ENCODE results near the gene MAGI3.
"Not testable (repeated sequence)": the region's sequence is repeated elsewhere in the genome, so short reads cannot be mapped to it uniquely, and the experiment has no call there.

MAGI3 gene

DNA sequence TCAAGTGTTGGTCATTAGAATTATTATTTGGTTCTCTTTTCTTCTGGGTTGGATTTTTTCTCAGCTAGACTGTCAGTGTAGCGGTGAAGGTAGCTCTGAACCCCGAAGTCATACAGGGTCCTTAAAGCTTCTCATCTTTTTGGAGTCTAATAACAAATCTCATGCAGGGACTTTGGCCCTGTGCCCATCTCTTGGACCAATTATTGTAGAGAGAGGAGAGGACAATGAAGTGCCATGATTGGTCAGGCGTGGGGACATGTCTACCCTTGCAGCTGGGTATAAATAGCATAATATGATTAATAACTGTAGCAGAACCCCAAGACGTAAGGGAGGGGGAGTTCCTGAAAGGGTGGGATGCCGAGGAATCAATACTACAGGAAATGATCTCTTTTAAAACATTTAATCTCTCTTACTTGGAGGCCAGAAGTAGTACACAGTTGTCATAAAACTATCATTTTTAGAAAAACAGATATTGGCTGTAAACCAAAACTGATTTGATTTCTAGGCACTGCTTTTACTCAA is 8.8 kb downstream of the MAGI3 start:
- DNase-seq = no peak

DNA sequence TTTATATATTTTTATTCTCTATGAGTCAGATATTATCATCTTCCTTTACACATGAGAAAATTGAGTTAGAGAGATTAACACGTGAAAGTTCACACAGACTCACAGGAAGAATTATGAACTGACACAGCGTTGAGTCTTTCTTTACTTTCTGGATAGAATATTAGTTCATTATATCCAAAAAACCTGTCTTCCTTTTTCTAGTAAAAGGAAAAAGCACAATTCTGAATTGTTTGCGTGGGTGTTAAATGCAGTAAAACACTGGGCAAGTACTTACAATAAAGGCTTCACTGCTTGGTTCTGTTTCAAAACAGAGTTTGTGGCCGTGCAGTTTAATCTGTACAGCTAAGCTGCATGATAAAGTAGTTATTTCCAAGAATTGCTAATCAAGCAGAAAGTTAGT is 10.8 kb downstream of the MAGI3 start:
- DNase-seq = no peak

DNA sequence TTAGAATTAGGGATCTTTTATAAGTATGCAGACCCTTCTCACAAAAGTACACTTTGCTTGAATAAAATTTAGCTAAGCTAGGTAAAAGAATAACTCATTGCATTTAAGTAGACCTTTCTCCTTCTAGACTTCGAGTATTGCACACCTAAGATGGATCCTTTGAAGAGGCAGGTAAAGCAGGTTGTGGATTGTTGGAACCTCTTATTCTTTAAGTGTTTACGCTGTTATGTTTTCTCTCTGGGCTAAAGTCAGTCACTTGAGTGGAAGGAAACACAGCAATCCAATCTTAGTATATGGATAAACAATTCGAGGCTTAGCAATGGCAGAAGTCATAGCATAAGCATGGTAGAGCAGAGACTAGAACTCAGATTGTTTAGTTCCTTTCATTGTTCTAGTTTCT is 11.4 kb downstream of the MAGI3 start:
- DNase-seq = no peak

DNA sequence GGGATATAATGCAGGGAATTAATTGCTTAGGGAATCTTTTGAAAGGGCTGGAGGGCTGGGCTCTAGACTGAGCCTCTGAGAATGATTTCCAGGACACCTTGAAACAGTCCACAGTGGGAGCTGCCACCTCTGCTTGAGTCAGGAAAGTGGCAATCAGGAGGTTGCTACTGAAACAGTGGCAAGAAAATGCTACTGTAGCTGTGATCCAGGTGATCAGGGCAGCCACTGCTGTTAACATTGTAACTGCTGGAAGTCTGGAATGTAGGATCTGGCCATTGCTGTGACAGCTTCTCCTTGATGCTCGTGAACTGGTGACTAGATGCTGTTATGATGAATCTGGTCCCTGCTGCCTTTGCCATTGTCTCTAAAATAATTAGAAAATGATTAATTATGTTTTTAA is 12.8 kb downstream of the MAGI3 start:
- DNase-seq = no peak

DNA sequence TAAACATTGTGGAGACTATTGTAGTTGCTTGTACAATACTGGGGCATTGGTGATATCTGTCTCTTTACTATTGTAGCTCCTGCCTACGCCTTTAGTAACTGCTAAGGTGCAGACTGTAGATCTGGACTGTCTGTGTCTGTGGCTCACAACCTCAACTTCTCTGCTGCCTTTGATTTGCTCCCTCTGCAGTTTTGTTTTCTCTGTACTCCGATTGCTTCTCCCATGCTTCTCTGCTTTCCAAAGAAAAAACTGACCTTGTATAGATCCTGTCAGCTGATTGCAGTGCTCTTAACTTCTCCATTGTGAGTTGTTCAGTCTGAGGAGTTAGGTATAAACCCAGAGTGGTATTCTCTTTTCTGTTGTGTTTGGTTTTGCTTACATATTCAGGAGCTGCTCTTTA is 15.3 kb downstream of the MAGI3 start:
- DNase-seq = no peak

DNA sequence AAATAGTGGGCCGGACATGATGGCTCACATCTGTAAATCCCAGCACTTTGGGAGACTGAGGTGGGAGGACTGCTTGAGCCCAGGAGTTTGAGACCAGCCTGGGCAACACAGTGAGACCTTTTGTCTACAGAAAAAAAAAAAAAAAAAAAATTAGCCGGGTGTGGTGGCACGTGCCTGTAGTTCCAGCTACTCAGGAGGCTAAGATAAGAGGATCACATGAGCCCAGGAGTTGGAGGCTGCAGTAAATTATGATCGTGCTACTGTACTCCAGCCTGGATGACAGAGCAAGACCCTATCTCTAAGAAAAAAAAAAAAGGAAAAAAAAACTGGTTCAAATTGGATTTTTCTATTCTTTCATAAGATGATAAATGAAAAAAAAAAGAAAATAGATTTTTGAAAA is 15.8 kb downstream of the MAGI3 start:
- not testable (repeated sequence) for DNase-seq

DNA sequence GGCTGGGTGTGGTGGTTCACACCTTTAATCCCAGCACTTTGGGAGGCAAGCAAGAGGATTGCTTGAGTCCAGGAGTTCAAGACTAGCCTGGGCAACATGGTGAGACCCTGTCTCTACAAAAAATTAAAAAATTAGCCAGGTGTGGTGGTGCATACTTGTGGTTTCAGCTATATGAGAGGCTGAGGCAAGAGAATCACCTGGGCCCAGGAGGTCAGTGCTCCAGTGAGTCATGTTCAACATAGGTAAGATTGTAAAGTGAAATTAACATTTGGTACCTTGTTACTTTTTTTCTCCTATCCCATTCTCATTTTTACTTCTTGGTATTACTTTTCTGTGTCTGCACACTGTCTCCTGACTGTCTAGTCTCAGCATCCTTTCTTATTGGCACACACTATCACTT is 19.0 kb downstream of the MAGI3 start:
- DNase-seq = no peak

DNA sequence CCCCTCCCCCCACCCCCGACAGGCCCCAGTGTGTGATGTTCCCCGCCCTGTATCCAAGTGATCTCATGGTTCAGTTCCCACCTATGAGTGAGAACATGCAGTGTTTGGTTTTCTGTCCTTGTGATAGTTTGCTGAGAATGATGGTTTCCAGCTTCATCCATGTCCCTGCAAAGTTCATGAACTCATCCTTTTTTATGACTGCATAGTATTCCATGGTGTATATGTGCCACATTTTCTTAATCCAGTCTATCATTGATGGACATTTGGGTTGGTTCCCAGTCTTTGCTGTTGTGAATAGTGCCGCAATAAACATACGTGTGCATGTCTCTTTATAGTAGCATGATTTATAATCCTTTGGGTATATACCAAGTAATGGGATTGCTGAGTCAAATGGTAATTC is 21.7 kb downstream of the MAGI3 start:
- DNase-seq = not testable (repeated sequence)

DNA sequence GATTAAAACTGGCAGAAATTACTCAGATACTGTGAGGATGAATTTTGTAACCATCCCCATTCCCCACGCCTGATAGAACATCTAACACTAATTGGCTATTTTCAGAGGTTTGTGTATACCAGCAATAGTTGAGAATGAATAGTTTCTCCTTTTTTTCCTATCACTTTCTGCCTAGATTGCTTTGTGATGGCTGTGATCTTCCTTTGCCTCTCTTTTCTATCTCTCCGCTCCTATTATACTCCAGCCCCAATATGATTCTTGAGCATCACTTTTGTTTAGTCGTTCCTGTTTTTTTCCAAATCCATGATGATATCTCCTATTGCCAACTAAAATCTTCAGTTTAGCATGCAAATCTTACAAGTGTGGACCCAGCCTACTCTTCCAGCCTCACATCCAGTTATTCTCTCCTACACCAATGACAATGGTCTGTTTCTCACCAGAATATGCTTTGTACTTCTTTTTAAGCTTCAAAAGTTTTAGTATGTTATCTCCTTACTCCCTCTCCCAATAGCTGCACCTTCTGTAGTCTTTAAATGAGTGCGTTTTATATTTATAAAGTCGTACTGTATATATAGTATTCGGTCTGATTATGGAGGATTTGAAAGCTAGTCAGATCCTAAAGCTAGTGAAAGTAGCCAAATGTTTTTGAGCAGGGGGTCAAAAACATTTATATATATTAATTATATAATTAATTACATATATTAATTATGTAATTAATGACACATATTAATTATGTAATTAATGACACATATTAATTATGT is 25.2 kb downstream of the MAGI3 start:
- DNase-seq = no peak

DNA sequence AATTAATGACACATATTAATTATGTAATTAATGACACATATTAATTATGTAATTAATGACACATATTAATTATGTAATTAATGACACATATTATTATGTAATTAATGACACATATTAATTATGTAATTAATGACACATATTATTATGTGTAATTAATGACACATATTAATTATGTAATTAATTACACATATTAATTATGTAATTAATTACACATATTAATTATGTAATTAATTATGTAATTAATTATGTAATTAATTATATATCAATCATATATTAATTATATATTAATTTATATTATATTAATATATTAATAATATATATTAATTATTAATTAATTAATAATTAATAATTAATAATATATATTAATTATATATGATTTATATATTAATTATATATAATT is 25.8 kb downstream of the MAGI3 start:
- not testable (repeated sequence) for DNase-seq

DNA sequence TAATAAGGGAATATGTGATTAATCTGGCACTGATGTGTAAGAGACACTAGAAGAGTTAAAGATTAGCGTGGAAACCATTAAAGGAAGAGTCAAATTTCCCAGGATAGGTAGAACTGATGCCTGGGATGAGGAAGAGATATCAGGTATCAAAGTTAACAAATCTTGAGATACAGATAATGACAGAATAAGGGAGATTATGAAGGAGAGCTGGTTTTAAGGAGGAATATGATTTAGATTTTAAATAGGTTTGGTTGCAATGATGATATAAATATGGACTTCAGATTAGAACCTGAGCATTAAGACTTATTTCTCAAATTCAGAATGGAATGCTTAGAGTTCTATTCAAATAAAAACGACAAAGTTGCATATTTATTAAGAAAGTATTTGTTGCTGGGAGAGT is 26.2 kb downstream of the MAGI3 start:
- DNase-seq = no peak

DNA sequence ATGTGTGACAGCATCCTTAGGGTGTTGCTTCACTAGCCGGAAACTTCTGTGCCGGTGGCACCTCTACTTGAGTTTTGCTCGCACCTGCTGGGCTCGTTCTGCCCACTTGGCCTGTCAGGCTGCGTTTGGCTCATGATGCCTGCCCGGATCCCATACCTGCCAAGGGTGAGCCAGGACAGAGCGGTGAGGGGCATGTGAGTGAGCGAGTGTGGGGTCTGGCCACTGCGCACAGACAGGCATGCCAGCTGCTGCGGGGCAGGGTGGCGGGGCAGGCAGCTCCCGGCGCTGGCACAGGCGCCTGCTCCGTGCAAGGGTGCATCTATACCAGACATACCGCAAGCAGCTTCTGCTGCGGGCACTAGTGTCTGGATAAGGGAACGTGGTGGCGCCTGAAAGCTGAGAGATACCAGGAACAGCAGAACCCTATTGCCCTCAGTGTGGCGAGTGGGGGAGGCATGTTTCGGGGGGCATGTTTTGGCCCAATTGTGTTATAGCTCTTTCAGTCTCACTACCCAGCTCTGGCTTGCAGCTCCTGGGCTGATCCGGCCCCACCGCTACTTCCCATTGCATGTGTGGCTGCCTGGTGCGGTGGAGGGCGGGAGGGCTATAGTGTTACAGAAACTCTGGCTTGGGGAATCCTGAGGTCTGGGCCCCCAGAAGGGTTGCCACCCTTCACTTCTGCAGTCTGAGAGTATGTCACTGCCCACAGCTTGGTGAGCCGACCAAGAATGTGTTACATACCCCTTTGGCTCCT is 32.2 kb downstream of the MAGI3 start:
- DNase-seq = no peak

DNA sequence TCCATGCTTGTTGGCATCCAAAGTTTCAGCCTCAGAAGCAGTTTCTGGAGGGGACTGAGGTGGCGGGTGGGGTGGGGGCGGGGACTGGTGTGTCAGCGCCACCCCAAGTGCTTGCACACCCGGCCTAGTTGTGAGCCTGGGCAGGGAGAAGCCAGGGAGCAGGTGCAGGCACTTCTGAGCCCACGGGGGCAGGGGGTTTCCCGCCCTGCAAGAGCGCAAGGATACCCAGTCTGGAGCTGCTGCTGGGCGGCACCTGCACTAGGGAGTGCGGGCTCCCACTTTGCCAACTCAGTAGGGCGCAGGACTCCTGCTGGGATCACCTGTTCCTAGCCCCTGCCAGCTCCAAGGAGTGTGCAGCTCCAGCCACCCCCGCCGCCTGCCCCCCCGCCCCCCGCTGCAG is 33.5 kb downstream of the MAGI3 start:
- DNase-seq = no peak

DNA sequence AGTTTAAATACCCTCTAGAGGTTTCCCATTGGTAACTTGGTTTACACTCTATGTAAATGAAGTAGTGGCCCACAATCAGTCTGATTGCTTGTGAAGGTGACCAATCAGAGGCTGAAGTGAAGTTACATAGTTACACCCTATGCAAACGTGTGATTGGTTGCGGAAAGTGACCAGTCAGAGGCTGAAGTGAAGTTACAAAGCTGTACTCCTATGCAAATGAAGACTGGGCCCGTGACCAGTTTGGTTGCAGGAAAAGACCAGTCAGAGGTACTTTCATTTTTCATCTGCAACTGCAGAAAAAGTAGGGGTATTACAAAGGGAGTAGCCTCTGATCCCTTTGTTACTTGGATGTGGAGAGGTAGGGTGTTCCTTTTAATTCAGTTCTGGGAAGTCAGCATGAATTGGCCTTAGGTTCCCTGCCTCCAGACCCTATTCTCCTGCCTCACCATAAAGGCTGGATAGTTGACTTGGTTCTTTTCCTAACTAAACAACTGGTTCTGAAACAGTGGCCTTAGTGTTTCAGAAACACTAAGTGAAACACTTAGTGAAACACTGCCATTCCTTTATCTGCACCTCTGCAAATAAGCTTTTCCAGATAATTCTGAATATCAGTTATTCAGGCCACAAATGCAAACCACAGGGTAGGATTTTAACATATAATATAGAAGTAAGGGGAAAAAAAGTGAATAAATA is 39.3 kb downstream of the MAGI3 start:
- DNase-seq = no peak

DNA sequence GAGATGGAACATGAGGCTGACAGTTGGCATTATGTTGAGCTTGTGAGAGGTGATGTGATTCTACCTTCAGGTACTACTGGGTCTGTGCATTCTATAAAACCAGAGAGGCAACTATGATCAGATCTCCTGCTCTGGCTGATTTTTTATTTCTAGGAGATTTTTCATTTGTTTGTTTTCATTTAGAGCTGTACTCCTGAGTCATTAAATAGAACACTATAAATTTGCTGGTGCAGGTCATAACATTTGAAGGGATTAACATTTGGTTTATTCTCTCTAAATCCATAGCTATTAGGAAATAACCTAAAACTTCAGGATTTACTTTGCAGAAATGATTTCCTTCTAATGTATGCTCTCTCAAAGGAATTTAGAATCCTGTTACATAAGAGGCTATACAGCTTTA is 42.9 kb downstream of the MAGI3 start:
- no peak for DNase-seq

DNA sequence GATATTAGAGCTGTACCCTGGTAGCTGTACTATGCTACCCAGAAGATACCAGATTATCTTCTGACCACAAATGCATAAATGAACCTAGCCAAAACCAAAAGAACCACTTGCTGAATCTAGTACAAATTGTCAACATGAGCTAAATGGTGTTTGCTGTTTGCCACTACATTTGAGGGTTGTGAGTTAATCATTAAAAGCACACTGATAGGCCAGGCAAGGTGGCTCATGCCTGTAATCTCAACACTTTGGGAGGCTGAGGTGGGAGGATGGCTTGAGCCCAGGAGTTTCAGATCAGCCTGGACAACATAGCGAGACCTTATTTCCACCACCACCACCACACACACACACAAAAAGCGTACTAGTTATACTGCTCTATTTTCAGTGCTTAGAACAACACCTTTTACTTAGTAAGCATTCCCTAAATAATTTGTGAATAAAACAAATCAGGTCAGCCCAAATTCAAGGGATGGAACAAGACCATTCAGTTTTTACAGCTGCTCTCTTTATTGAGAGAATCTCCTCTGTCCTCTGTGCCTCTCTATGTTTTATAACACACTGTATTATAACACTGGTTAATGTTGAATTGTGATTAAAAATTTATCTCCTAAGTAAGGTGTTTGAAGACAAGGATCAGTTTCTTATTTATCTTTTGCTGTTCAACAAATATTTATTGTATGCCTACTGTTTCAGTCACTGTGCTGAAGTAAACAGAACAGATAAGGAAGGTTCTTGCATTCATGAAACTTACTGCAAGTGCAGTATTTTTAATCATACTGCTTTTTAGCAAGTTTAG is 44.0 kb downstream of the MAGI3 start:
- DNase-seq = no peak

DNA sequence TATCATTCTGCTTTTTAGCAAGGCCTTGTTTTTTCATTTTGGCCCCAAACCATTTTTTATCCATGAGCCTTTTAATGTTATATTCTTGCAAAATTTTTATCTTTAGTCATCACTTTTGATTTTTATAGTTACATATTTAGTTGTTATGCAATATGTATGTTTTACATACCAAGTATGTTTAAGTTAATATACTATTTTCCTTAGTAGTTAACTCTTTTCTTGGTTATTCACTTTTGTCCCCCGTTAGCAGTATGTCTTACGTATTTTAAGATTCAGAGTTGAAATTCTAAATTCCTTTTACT is 44.5 kb downstream of the MAGI3 start:
- DNase-seq = no peak

DNA sequence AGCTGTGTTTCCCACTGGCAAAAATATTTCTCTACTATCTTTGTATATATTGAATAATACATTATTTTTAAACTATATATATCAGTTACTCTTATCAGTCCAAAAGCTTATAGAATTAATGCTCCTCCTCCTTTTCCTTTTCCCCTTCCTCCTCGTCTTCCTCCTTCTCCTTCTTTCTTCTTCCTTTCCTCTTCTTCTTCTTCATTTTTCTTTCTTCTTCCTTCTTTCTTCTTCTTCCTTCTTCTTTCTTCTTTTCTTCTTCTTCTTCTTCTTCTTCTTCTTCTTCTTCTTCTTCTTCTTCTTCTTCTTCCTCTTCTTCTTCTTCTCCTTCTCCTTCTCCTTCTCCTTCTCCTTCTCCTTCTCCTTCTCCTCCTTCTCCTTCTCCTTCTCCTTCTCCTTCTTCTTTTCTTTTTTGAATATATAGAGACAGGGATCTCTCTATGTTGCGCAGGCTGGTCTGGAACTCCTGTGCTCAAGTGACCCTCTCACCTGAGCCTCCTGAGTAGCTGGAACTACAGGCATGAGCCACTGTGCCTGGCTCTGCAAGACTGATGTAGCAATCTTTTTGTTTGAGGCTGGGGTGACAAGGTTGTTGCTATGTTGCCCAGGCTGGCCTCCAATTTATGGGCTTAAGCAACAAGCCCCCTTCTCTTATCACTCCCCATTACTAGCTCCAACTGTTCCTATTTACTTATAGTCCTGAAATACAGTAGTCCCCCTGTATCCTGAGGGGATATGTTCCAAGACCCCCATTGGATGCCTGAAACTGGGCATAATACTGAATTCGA is 47.4 kb downstream of the MAGI3 start:
- DNase-seq = no peak

DNA sequence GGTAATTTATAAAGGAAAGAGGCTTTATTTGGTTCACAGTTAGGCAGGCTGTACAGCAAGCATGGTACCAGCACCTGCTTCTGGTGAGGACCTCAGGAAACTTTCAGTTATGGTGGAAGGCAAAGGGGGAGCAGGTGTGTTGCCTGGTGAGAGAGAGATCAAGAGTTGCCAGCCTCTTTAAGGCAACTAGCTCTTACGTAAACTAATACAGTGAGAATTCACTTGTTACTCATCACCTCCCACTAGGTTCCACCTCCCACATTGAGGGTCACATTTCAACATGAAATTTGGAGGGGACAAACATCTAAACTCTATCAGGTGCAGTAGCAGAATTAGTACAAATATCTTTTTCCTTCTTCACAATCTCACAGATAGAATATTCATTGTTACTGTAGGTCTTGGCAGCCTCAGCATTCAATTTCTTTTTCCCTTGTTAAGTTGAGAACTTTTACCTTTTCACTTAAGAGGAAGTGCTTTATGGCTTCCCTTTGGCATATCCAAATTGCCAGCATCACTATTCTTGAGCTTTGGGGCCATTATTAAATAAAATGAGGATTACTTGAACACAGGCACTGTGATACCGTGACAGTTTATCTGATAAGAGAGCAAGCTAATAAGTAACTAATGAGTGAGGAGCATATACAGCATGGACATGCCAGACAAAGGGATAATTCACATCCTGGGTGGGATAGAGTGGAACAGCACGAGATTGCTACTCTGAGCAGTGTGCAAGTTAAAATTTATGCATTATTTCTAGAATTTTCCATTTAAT is 48.4 kb downstream of the MAGI3 start:
- no peak for DNase-seq

DNA sequence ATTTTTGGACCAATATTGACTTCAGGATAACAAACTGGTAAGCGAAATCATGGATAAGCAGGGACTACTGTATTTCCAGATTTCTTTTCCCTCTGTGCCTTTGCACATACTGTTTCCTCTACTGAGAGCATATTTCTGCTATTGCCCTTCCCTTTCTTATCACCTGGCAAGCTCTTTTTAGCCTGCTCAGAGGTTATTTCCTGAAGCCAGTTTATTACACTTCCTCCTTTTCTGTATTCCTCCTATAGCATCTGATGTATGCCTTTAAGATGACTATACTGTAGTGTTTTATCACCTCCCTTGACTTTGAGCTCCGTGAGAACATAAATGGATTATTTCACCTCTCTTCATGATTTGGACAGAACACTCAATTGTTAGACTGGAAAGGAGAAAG is 49.0 kb downstream of the MAGI3 start:
- no peak for DNase-seq

DNA sequence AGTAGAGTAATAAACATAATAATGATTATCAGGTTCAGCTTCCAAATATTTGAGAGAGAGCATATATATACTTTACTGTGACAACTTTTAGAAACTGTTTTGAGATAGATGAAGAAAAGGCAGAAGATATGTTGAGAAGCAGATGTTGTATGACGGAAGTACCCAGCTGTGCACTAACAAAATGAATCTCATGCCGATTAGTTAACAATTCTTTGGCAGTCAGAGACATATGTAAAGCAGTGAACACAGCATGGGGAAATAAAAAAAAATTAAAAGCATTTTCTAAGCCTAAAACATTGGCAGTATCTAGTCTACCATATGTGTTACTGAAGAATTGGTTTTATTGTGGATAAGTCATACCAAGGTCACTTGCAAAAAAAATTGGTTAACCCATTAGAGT is 51.8 kb downstream of the MAGI3 start:
- DNase-seq = no peak
